SK-N-SH (cell line): ENCODE results near the gene RHOH. TPM values are rescaled to one million over a fixed set of nuclear protein-coding genes. Genes with fewer than 3 reads are reported as not detected.

ENCODE experiments used
- CTCF ChIA-PET: fragments of 300-600, 350-600 bp; formaldehyde crosslinking; extraction: SDS; loops from one replicate; lab custom pipeline; 2021; lab: Yijun Ruan, JAX
- POLR2A ChIA-PET: fragments of 350-600 bp; sonication (Branson Sonifier 250); formaldehyde crosslinking; extraction: SDS; loops from one replicate; lab custom pipeline; 2020; ENCODE audit warnings: antibody characterized with exemption, inconsistent platforms; lab: Yijun Ruan, JAX
- DNase-seq: peaks from one replicate; pipeline ENCODE4 v3.0.0; 2012
- H2AFZ ChIP-seq: fragments of 200-600 bp; sonication (generic); 2 replicates; pipeline ENCODE4 v1.8.1; 2016; ENCODE audit warnings: antibody characterized with exemption, mild to moderate bottlenecking, low read depth
- H3F3A ChIP-seq: fragments of 200-600 bp; sonication (generic); replicated peaks from 2 replicates; pipeline ENCODE3; 2016; ENCODE audit warnings: antibody characterized with exemption, mild to moderate bottlenecking; ENCODE audit not compliant: insufficient read depth
- H3K27ac ChIP-seq, 2 experiments: fragments of 200-500 bp in 1 of 2; fragments of 200-600 bp in 1 of 2; sonication (Bioruptor generic) in 1 of 2; sonication (generic), shearing (Covaris generic) in 1 of 2; 2 replicates each; pipeline versions ENCODE4 v1.5.1 to v1.6.1; 2014 to 2016; ENCODE audit warnings: low read depth in 2 of 2, inconsistent platforms in 1 of 2, low read length in 1 of 2, mild to moderate bottlenecking in 1 of 2, mixed read lengths in 1 of 2
- H3K27me3 ChIP-seq: fragments of 200-600 bp; sonication (generic), shearing (Covaris generic); 2 replicates; pipeline ENCODE4 v1.6.1; 2016; ENCODE audit warnings: mixed run types; ENCODE audit not compliant: insufficient read depth
- H3K36me3 ChIP-seq, 2 experiments: fragments of 200-500 bp in 1 of 2; fragments of 200-600 bp in 1 of 2; sonication (Bioruptor generic) in 1 of 2; sonication (generic) in 1 of 2; replicated peaks in 1 of 2; 2 replicates each; pipeline versions ENCODE3 to v1.5.1; 2014 to 2016; ENCODE audit warnings: low read length in 1 of 2, mild to moderate bottlenecking in 1 of 2; ENCODE audit not compliant: insufficient read depth in 2 of 2, control insufficient read depth in 1 of 2
- H3K4me1 ChIP-seq, 2 experiments: fragments of 200-500 bp in 1 of 2; fragments of 200-600 bp in 1 of 2; sonication (Bioruptor generic) in 1 of 2; sonication (generic), shearing (Covaris generic) in 1 of 2; 2 replicates each; pipeline versions ENCODE4 v1.5.1 to v1.6.1; 2014 to 2016; ENCODE audit warnings: low read depth in 1 of 2, low read length in 1 of 2, mixed run types in 1 of 2; ENCODE audit not compliant: insufficient read depth in 2 of 2, control insufficient read depth in 1 of 2
- H3K4me2 ChIP-seq: fragments of 200-600 bp; sonication (generic), shearing (Covaris generic); 2 replicates; pipeline ENCODE4 v1.6.1; 2017; ENCODE audit warnings: mixed run types
- H3K4me3 ChIP-seq, 2 experiments: fragments of 200-500 bp in 1 of 2; fragments of 200-600 bp in 1 of 2; sonication (Bioruptor generic) in 1 of 2; sonication (generic), shearing (Covaris generic) in 1 of 2; 2 replicates each; pipeline versions ENCODE4 v1.5.1 to v1.8.1; 2014 to 2016; ENCODE audit warnings: low read depth in 2 of 2, inconsistent platforms in 1 of 2, low read length in 1 of 2, mild to moderate bottlenecking in 1 of 2, mixed read lengths in 1 of 2, moderate library complexity in 1 of 2
- H3K79me2 ChIP-seq: fragments of 200-600 bp; sonication (generic); 2 replicates; pipeline ENCODE4 v1.8.1; 2017; ENCODE audit warnings: mild to moderate bottlenecking; ENCODE audit not compliant: insufficient read depth
- H3K9ac ChIP-seq: fragments of 200-600 bp; sonication (generic); 2 replicates; pipeline ENCODE4 v1.6.1; 2017; ENCODE audit warnings: mixed run types
- H3K9me2 ChIP-seq: fragments of 200-600 bp; sonication (generic); 2 replicates; pipeline ENCODE4 v1.6.1; 2017; ENCODE audit warnings: mixed run types
- H3K9me3 ChIP-seq: fragments of 200-600 bp; sonication (generic); 2 replicates; pipeline ENCODE4 v1.6.1; 2017; ENCODE audit warnings: mixed run types, mild to moderate bottlenecking, moderate library complexity
- H4K20me1 ChIP-seq: fragments of 200-600 bp; sonication (generic); 2 replicates; pipeline ENCODE4 v1.6.1; 2017; ENCODE audit warnings: mild to moderate bottlenecking, mixed run types; ENCODE audit not compliant: insufficient read depth
- EZH2phosphoT487 ChIP-seq: fragments of 200-600 bp; sonication (generic); IDR thresholded peaks from 2 replicates; pipeline ENCODE4 v1.6.1; 2017; ENCODE audit warnings: low read depth, mixed run types, mild to moderate bottlenecking, antibody characterized with exemption, moderate library complexity, borderline replicate concordance
- FOSL2 ChIP-seq: IDR thresholded peaks from 2 replicates; pipeline ENCODE4 v1.4.0; 2012; ENCODE audit warnings: low read depth, mild to moderate bottlenecking, moderate library complexity, borderline replicate concordance
- FOXJ3 ChIP-seq: sonication (generic); formaldehyde crosslinking; IDR thresholded peaks from 2 replicates; pipeline ENCODE4 v1.5.1; 2020; ENCODE audit warnings: mild to moderate bottlenecking, missing genetic modification reagents
- FOXM1 ChIP-seq: IDR thresholded peaks from 2 replicates; pipeline ENCODE4 v1.4.0; 2012; ENCODE audit warnings: low read depth, mild to moderate bottlenecking
- GABPA ChIP-seq: IDR thresholded peaks from 2 replicates; pipeline ENCODE4 v1.4.0; 2012; ENCODE audit warnings: low read depth, mild to moderate bottlenecking
- MEF2A ChIP-seq: IDR thresholded peaks from 2 replicates; pipeline ENCODE4 v1.4.0; 2012; ENCODE audit warnings: low read depth, borderline replicate concordance
- MXI1 ChIP-seq: IDR thresholded peaks from 2 replicates; pipeline ENCODE4 v1.6.1; 2012; ENCODE audit warnings: mild to moderate bottlenecking, low read depth, low read length, improper control_type of control experiment
- NFIC ChIP-seq: IDR thresholded peaks from 2 replicates; pipeline ENCODE4 v1.4.0; 2012; ENCODE audit warnings: borderline replicate concordance
- POLR2AphosphoS5 ChIP-seq: IDR thresholded peaks from 2 replicates; pipeline ENCODE4 v1.6.1; 2012; ENCODE audit warnings: low read depth, low read length
- RXRA ChIP-seq: IDR thresholded peaks from 2 replicates; pipeline ENCODE4 v1.4.0; 2012; ENCODE audit warnings: low read depth, mild to moderate bottlenecking, borderline replicate concordance
- SIN3A ChIP-seq: IDR thresholded peaks from 2 replicates; pipeline ENCODE4 v1.6.1; 2012; ENCODE audit warnings: low read depth, mild to moderate bottlenecking, low read length, moderate library complexity, borderline replicate concordance
- SMC3 ChIP-seq: IDR thresholded peaks from 2 replicates; pipeline ENCODE4 v1.6.1; 2012; ENCODE audit warnings: low read depth, low read length, improper control_type of control experiment
- YY1 ChIP-seq: IDR thresholded peaks from 2 replicates; pipeline ENCODE4 v1.4.0; 2012; ENCODE audit warnings: low read depth, mild to moderate bottlenecking
- WGBS: methylation state at CpG from one replicate; pipeline ENCODE4 v1.1.6; 2017; ENCODE audit warnings: low lambda C conversion rate; 5-methylcytosine and 5-hydroxymethylcytosine counted together
- polyA plus RNA-seq, 3 experiments: library from polyadenylated mRNA; depleted of rRNA; stranded (reverse); fragments of >200 nt; gene quantifications; 2 replicates each; pipeline ENCODE4 v1.2.3, GENCODE V29; 2012
- TF ChIP-seq, protein P1 (sequence below): IDR thresholded peaks from 2 replicates; pipeline ENCODE4 v1.4.0; 2012; ENCODE audit warnings: low read depth
- TF ChIP-seq, protein P2 (sequence below): IDR thresholded peaks from 2 replicates; pipeline ENCODE4 v1.4.0; 2012; ENCODE audit warnings: low read depth, borderline replicate concordance
- TF ChIP-seq, protein P3 (sequence below): fragments of 150-350 bp; IDR thresholded peaks from 2 replicates; pipeline ENCODE4 v1.6.1; 2016; ENCODE audit warnings: mild to moderate bottlenecking, low read depth, low read length
- TF ChIP-seq, protein P4 (sequence below): IDR thresholded peaks from 2 replicates; pipeline ENCODE4; 2012

The RHOH gene
- polyA plus RNA-seq, 1 of the 3 experiments (the other 2 are of a cell fraction), result not detected

- H4K20me1 ChIP-seq, result no peaks in the 10 kb centered on the region
- 86% methylated on average over 3 of the region's 3 CpGs for WGBS
- no peaks in the 10 kb centered on the region for H3F3A ChIP-seq
- H3K27ac ChIP-seq, result no peak overlapping the region
- no peak overlapping the region for H2AFZ ChIP-seq
- no peaks in the 10 kb centered on the region for H3K9me2 ChIP-seq
- ChIA-PET CTCF (interaction anchor here (0.6 to 2.3 kb wide), 5 partner anchors 20 to 175 kb away, joined by 3 to 10 read pairs (median 6); no protein-coding TSS in a partner anchor), POLR2A (no interaction called here)
- H3K36me3 ChIP-seq, result peaks cover 10 to 23% of the 10 kb centered on the region in 2 experiments
- TF ChIP-seq SMC3 (no peak), GABPA (no peak), MXI1 (no peak), MEF2A (no peak), SIN3A (no peak), FOXM1 (no peak), FOXJ3 (CRISPR knock-in tag) (no peak), YY1 (no peak), RXRA (no peak), FOSL2 (no peak), POLR2AphosphoS5 (no peak), EZH2phosphoT487 (no peak), NFIC (no peak)
- TF ChIP-seq, protein P1, sequence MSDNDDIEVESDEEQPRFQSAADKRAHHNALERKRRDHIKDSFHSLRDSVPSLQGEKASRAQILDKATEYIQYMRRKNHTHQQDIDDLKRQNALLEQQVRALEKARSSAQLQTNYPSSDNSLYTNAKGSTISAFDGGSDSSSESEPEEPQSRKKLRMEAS, result no peak
- TF ChIP-seq, protein P2, sequence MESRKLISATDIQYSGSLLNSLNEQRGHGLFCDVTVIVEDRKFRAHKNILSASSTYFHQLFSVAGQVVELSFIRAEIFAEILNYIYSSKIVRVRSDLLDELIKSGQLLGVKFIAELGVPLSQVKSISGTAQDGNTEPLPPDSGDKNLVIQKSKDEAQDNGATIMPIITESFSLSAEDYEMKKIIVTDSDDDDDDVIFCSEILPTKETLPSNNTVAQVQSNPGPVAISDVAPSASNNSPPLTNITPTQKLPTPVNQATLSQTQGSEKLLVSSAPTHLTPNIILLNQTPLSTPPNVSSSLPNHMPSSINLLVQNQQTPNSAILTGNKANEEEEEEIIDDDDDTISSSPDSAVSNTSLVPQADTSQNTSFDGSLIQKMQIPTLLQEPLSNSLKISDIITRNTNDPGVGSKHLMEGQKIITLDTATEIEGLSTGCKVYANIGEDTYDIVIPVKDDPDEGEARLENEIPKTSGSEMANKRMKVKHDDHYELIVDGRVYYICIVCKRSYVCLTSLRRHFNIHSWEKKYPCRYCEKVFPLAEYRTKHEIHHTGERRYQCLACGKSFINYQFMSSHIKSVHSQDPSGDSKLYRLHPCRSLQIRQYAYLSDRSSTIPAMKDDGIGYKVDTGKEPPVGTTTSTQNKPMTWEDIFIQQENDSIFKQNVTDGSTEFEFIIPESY, result no peak
- TF ChIP-seq, protein P3, sequence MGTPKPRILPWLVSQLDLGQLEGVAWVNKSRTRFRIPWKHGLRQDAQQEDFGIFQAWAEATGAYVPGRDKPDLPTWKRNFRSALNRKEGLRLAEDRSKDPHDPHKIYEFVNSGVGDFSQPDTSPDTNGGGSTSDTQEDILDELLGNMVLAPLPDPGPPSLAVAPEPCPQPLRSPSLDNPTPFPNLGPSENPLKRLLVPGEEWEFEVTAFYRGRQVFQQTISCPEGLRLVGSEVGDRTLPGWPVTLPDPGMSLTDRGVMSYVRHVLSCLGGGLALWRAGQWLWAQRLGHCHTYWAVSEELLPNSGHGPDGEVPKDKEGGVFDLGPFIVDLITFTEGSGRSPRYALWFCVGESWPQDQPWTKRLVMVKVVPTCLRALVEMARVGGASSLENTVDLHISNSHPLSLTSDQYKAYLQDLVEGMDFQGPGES, result no peak
- TF ChIP-seq, protein P4, sequence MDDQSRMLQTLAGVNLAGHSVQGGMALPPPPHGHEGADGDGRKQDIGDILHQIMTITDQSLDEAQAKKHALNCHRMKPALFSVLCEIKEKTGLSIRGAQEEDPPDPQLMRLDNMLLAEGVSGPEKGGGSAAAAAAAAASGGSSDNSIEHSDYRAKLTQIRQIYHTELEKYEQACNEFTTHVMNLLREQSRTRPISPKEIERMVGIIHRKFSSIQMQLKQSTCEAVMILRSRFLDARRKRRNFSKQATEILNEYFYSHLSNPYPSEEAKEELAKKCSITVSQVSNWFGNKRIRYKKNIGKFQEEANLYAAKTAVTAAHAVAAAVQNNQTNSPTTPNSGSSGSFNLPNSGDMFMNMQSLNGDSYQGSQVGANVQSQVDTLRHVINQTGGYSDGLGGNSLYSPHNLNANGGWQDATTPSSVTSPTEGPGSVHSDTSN, result no peak
- H3K79me2 ChIP-seq, result no peaks in the 10 kb centered on the region
- no peaks in the 10 kb centered on the region for H3K27me3 ChIP-seq
- H3K9me3 ChIP-seq, result peaks cover 8% of the 10 kb centered on the region; the same call in 1 of the 2 replicates
- no peak overlapping the region for H3K4me3 ChIP-seq
- no peak for DNase-seq
- no peak overlapping the region for H3K9ac ChIP-seq
- H3K4me2 ChIP-seq, result no peak overlapping the region
- no peaks in the 10 kb centered on the region; a peak in 2 of 4 replicates for H3K4me1 ChIP-seq
Measured at GRCh38 chr4:40150932-40151331, 45.9 kb upstream of the RHOH start.
